AG08395 (cell line): ENCODE results near the gene EEA1.
A peak's percentile ranks its signal among the peaks of the same experiment; 100 is the strongest.

Experiments
- DNase-seq: peaks from one replicate; pipeline ENCODE4 v3.0.0; 2012; ENCODE audit warnings: mixed read lengths, low spot score

Gene EEA1

GRCh38 chr12:92886131-92886530 is 43.0 kb downstream of the EEA1 start:
- no peak for DNase-seq

GRCh38 chr12:92879698-92880322 is 49.3 kb downstream of the EEA1 start:
- DNase-seq, result no peak

GRCh38 chr12:92877904-92878303 is 51.2 kb downstream of the EEA1 start:
- no peak for DNase-seq

GRCh38 chr12:92876496-92876895 is 52.6 kb downstream of the EEA1 start:
- no peak for DNase-seq

GRCh38 chr12:92871116-92871515 is 58.0 kb downstream of the EEA1 start:
- no peak for DNase-seq

- DNase-seq, result no peak
Measured at GRCh38 chr12:92866418-92866817, 62.7 kb downstream of the EEA1 start.

GRCh38 chr12:92863251-92863650 is 65.8 kb downstream of the EEA1 start:
- DNase-seq, result no peak

- DNase-seq, result no peak
Measured at GRCh38 chr12:92861381-92861780, 67.7 kb downstream of the EEA1 start.

GRCh38 chr12:92860521-92860920 is 68.6 kb downstream of the EEA1 start:
- DNase-seq, result no peak

- no peak for DNase-seq
Measured at GRCh38 chr12:92859650-92860386, 69.3 kb downstream of the EEA1 start.

- DNase-seq, result no peak
Measured at GRCh38 chr12:92857818-92858217, 71.3 kb downstream of the EEA1 start.

- no peak for DNase-seq
Measured at GRCh38 chr12:92854344-92854743, 74.8 kb downstream of the EEA1 start.

GRCh38 chr12:92848740-92849139 is 80.4 kb downstream of the EEA1 start:
- no peak for DNase-seq

- DNase-seq, result no peak
Measured at GRCh38 chr12:92847368-92847767, 81.7 kb downstream of the EEA1 start.

GRCh38 chr12:92845329-92845728 is 83.8 kb downstream of the EEA1 start:
- DNase-seq, result no peak

- no peak for DNase-seq
Measured at GRCh38 chr12:92844151-92844763, 84.8 kb downstream of the EEA1 start.

- DNase-seq, result no peak
Measured at GRCh38 chr12:92829686-92830282, 99.3 kb downstream of the EEA1 start.

GRCh38 chr12:92828565-92828964 is 100.5 kb downstream of the EEA1 start:
- DNase-seq, result no peak

- peak; percentile 33 for DNase-seq
Measured at GRCh38 chr12:92827836-92828431, 101.2 kb downstream of the EEA1 start.

- DNase-seq, result no peak
Measured at GRCh38 chr12:92821142-92821541, 108.0 kb downstream of the EEA1 start.

- DNase-seq, result no peak
Measured at GRCh38 chr12:92814584-92814983, 114.5 kb downstream of the EEA1 start.

- no peak for DNase-seq
Measured at GRCh38 chr12:92810370-92810769, 118.7 kb downstream of the EEA1 start.

- DNase-seq, result no peak
Measured at GRCh38 chr12:92803903-92804302, 125.2 kb downstream of the EEA1 start.
